IMR-90 (cell line): ENCODE data around the gene PYCARD. TPM values are rescaled to one million over a fixed set of nuclear protein-coding genes. Genes with fewer than 3 reads are reported as not detected.
A peak's percentile ranks its signal among the peaks of the same experiment; 100 is the strongest.

ENCODE experiments used
- ATAC-seq: fragments of 200-7000 bp; cut with Tn5 transposase; 2 replicates; pipeline ENCODE4 v1.9.1; 2020; ENCODE audit warnings: low read depth, mild to moderate bottlenecking, moderate library complexity
- BruUV-seq: library from RNA; stranded (reverse); fragments of 400-500 nt; replicated peaks from 2 replicates; lab custom pipeline; 2021; lab: Mats Ljungman, UMichigan
- CTCF ChIA-PET: fragments of 300-600 bp; formaldehyde crosslinking; extraction: SDS; loops from one replicate; lab custom pipeline; 2021; ENCODE audit warnings: antibody characterized with exemption; lab: Yijun Ruan, JAX
- POLR2A ChIA-PET: fragments of 300-600 bp; sonication (Branson Sonifier 250); formaldehyde crosslinking; loops from one replicate; lab custom pipeline; 2022; ENCODE audit warnings: antibody characterized with exemption; ENCODE audit not compliant: unreplicated experiment; lab: Charles Lee
- DNase-seq: peaks from one replicate; pipeline ENCODE4 v3.0.0; 2013
- H2AFZ ChIP-seq: replicated peaks from 2 replicates; pipeline ENCODE3; 2013; ENCODE audit warnings: low read length, mild to moderate bottlenecking; ENCODE audit not compliant: poor library complexity
- H2AK5ac ChIP-seq: 2 replicates; pipeline ENCODE4 v1.6.1; 2013; ENCODE audit warnings: low read depth, low read length, inconsistent platforms
- H2AK9ac ChIP-seq: replicated peaks from 2 replicates; pipeline ENCODE3; 2013; ENCODE audit warnings: mild to moderate bottlenecking, low read depth, low read length, moderate library complexity; ENCODE audit not compliant: poor library complexity
- H2BK120ac ChIP-seq: 2 replicates; pipeline ENCODE4 v1.6.1; 2013; ENCODE audit warnings: low read depth, low read length, inconsistent platforms
- H2BK15ac ChIP-seq: 3 replicates; pipeline ENCODE4 v1.6.1; 2013; ENCODE audit warnings: low read depth, low read length, inconsistent platforms
- H2BK20ac ChIP-seq: 2 replicates; pipeline ENCODE4 v1.6.1; 2013; ENCODE audit warnings: low read depth, mild to moderate bottlenecking, inconsistent platforms, low read length, moderate library complexity
- H2BK5ac ChIP-seq: 2 replicates; pipeline ENCODE4 v1.6.1; 2013; ENCODE audit warnings: mild to moderate bottlenecking, low read depth, low read length, inconsistent platforms; ENCODE audit not compliant: poor library complexity, severe bottlenecking
- H3K14ac ChIP-seq: replicated peaks from 2 replicates; pipeline ENCODE4 v1.6.1; 2013; ENCODE audit warnings: low read depth, low read length, inconsistent platforms
- H3K18ac ChIP-seq: 2 replicates; pipeline ENCODE4 v1.6.1; 2013; ENCODE audit warnings: low read depth, low read length, control low read depth
- H3K23ac ChIP-seq: 2 replicates; pipeline ENCODE4 v1.6.1; 2013; ENCODE audit warnings: low read depth, low read length, inconsistent platforms
- H3K27ac ChIP-seq: 2 replicates; pipeline ENCODE4 v1.5.1; 2013; ENCODE audit warnings: mild to moderate bottlenecking, control low read depth, low read length; ENCODE audit not compliant: insufficient read depth
- H3K27me3 ChIP-seq: 2 replicates; pipeline ENCODE4 v1.6.1; 2013; ENCODE audit warnings: low read length; ENCODE audit not compliant: control insufficient read depth, insufficient read depth
- H3K36me3 ChIP-seq: 2 replicates; pipeline ENCODE4 v1.6.1; 2013; ENCODE audit warnings: low read length, mixed read lengths; ENCODE audit not compliant: control insufficient read depth, insufficient read depth
- H3K4ac ChIP-seq: 2 replicates; pipeline ENCODE4 v1.6.1; 2013; ENCODE audit warnings: low read depth, low read length, inconsistent platforms
- H3K4me1 ChIP-seq: 2 replicates; pipeline ENCODE4 v1.6.1; 2013; ENCODE audit warnings: low read length, mixed read lengths; ENCODE audit not compliant: control insufficient read depth, insufficient read depth
- H3K4me2 ChIP-seq: 2 replicates; pipeline ENCODE4 v1.6.1; 2013; ENCODE audit warnings: low read depth, mild to moderate bottlenecking, control low read depth, low read length, moderate library complexity
- H3K4me3 ChIP-seq: 2 replicates; pipeline ENCODE4 v1.5.1; 2013; ENCODE audit warnings: low read depth, mild to moderate bottlenecking, control low read depth, low read length, moderate library complexity; ENCODE audit not compliant: insufficient read depth
- H3K56ac ChIP-seq: 2 replicates; pipeline ENCODE4 v1.6.1; 2013; ENCODE audit warnings: low read length, inconsistent platforms; ENCODE audit not compliant: insufficient read depth; ENCODE audit errors: extremely low read depth
- H3K79me1 ChIP-seq, 2 experiments: 2 replicates each; pipeline ENCODE4 v1.6.1; 2013; ENCODE audit warnings: low read length in 2 of 2, inconsistent platforms in 1 of 2, low read depth in 1 of 2
- H3K9ac ChIP-seq: 2 replicates; pipeline ENCODE4 v1.6.1; 2013; ENCODE audit warnings: low read depth, low read length, control low read depth
- H3K9me1 ChIP-seq: 2 replicates; pipeline ENCODE4 v1.6.1; 2013; ENCODE audit warnings: low read length, inconsistent platforms; ENCODE audit not compliant: insufficient read depth
- H3K9me3 ChIP-seq: 2 replicates; pipeline ENCODE4 v1.6.1; 2013; ENCODE audit warnings: low read length; ENCODE audit not compliant: control insufficient read depth, insufficient read depth
- H4K20me1 ChIP-seq: 2 replicates; pipeline ENCODE4 v1.6.1; 2013; ENCODE audit warnings: low read length, inconsistent platforms; ENCODE audit not compliant: insufficient read depth
- H4K5ac ChIP-seq: 2 replicates; pipeline ENCODE4 v1.6.1; 2013; ENCODE audit warnings: mild to moderate bottlenecking, low read depth, low read length, control low read depth
- H4K8ac ChIP-seq, 2 experiments: 2 replicates each; pipeline ENCODE4 v1.6.1; 2013; ENCODE audit warnings: low read depth in 2 of 2, low read length in 2 of 2, control low read depth in 1 of 2, inconsistent platforms in 1 of 2
- H4K91ac ChIP-seq: 2 replicates; pipeline ENCODE4 v1.6.1; 2013; ENCODE audit warnings: low read depth, low read length, inconsistent platforms; ENCODE audit not compliant: insufficient read depth
- BHLHE40 ChIP-seq: fragments of 150-350 bp; IDR thresholded peaks from 2 replicates; pipeline ENCODE4 v1.6.1; 2016; ENCODE audit warnings: mild to moderate bottlenecking, low read depth, low read length
- CHD1 ChIP-seq: IDR thresholded peaks from 2 replicates; pipeline ENCODE4 v1.6.1; 2012; ENCODE audit warnings: low read depth, low read length, improper control_type of control experiment
- FOS ChIP-seq: fragments of 150-350 bp; IDR thresholded peaks from 2 replicates; pipeline ENCODE4 v1.6.1; 2016; ENCODE audit warnings: low read depth, low read length
- MAZ ChIP-seq: IDR thresholded peaks from 2 replicates; pipeline ENCODE4 v1.6.1; 2012; ENCODE audit warnings: low read depth, mild to moderate bottlenecking, low read length, improper control_type of control experiment, moderate library complexity, borderline replicate concordance
- MXI1 ChIP-seq: IDR thresholded peaks from 2 replicates; pipeline ENCODE4 v1.6.1; 2012; ENCODE audit warnings: low read depth, mild to moderate bottlenecking, low read length, moderate library complexity, borderline replicate concordance
- RAD21 ChIP-seq: IDR thresholded peaks from 2 replicates; pipeline ENCODE4 v1.6.1; 2012; ENCODE audit warnings: low read length, improper control_type of control experiment
- WGBS, 2 experiments: methylation state at CpG; one replicate each; pipeline versions ENCODE4 v1.1.5 to v1.1.7; 2013; ENCODE audit warnings: missing lambda C conversion rate in 2 of 2; ENCODE audit not compliant: insufficient read length in 1 of 2; ENCODE audit errors: extremely low coverage in 2 of 2; 5-methylcytosine and 5-hydroxymethylcytosine counted together
- dilution Hi-C: fragments of 300-500 bp; cut with HindIII; formaldehyde crosslinking; loops from one replicate; pipeline ENCODE4 v1.14.3; 2018; ENCODE audit warnings: low sequenced_read_pairs; ENCODE audit not compliant: unreplicated experiment
- in situ Hi-C: fragments of 300-500 bp; cut with MboI; formaldehyde crosslinking; loops from 3 replicates; pipeline ENCODE4 v1.14.3; 2019; ENCODE audit warnings: low sequenced_read_pairs, inconsistent platforms, mixed read lengths
- intact Hi-C: fragments of 100-400 bp; cut with micrococcal nuclease; formaldehyde crosslinking; loops from 2 replicates; pipeline ENCODE4 v1.10.0; 2022
- polyA plus RNA-seq, 3 experiments: library from polyadenylated mRNA; depleted of rRNA; stranded (reverse); fragments of >200 nt; gene quantifications; 2 replicates each; pipeline ENCODE4 v1.2.3, GENCODE V29; 2012; ENCODE audit warnings: low replicate concordance in 1 of 3
- total RNA-seq: library from RNA; depleted of rRNA; stranded (reverse); fragments of >200 nt; gene quantifications from 2 replicates; pipeline ENCODE4 v1.2.3, GENCODE V29; 2012

PYCARD gene
- total and polyA plus RNA-seq, 2 of the 4 experiments (the other 2 are of a cell fraction), result 10.2 to 20.5 TPM

DNA sequence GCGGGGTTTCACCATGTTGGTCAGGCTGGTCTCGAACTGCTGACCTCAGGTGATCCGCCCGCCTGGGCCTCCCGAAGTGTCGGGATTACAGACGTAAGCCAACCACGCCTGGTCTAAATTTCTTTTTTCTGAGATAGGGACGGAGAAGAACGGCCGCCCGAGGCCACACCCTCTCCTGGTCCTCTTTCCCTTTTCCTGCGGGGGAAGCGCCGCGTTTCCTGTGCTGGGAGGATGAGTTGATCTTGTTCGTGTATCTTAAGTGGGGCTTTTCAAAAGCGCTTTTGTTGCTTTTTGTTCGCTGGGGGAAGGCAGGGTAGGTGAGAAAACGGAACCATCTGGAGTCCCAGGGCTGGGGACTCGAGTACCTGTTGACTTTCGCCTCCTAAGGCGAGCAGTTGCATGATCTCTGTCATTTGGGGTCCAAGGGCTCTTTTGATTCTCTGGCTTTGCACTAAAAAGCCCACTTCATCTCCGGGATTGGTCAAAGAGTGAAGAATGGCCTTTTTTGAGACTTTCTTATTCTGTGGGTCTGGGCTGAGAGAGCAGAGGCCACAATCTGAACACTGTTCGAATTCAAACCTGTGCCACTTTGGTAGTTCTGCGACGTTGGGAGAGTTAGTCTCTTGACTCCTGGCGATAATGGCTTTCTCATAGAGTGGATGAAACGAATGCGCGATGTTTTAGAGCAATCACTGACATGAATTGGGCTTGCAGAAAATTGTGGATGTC, 21.3 kb downstream of the PYCARD start:
- H3K79me1 ChIP-seq, result peaks cover 10 to 50% of the 10 kb centered on the region in 2 experiments
- no peaks in the 10 kb centered on the region for H3K27me3 ChIP-seq
- peaks cover 41% of the 10 kb centered on the region for H3K36me3 ChIP-seq
- peak overlapping the region; percentile 84 for H3K4ac ChIP-seq
- no peak overlapping the region for H2AFZ ChIP-seq
- no peak overlapping the region; a peak in 2 of 4 replicates for H4K8ac ChIP-seq
- BruUV-seq, result TSS peak; percentile 42
- CTCF ChIA-PET, result no interaction called here
- TF ChIP-seq MAZ, result no peak
- TF ChIP-seq RAD21, result no peak
- TF ChIP-seq CHD1, result no peak
- TF ChIP-seq FOS, result no peak
- no peak for TF ChIP-seq MXI1
- no peak for TF ChIP-seq BHLHE40
- DNase-seq (peak; percentile 44), ATAC-seq (no peak)
- 0 out of 2 replicates have a peak overlapping the region, but pooled peaks have one; percentile 7 for H4K91ac ChIP-seq
- peak overlapping the region; percentile 61 for H2AK5ac ChIP-seq
- peak overlapping the region; percentile 85 for H2AK9ac ChIP-seq
- H3K23ac ChIP-seq, result peak overlapping the region; percentile 73
- peak overlapping the region; percentile 96 for H3K27ac ChIP-seq
- H3K9me1 ChIP-seq, result peaks cover 7% of the 10 kb centered on the region; the same call in 1 of the 2 replicates
- no peak overlapping the region for H2BK20ac ChIP-seq
- H2BK5ac ChIP-seq, result peak overlapping the region; percentile 54
- POLR2A ChIA-PET, result interaction anchor here (0.9 to 2.0 kb wide), 2 partner anchors 25 to 39 kb away, joined by 7 to 9 read pairs; no protein-coding TSS in a partner anchor
- no peaks in the 10 kb centered on the region for H3K9me3 ChIP-seq
- H3K18ac ChIP-seq, result no peak overlapping the region
- H3K4me3 ChIP-seq, result peak overlapping the region; percentile 69
- H3K9ac ChIP-seq, result peak overlapping the region; percentile 79
- H4K20me1 ChIP-seq, result peaks cover 66% of the 10 kb centered on the region
- H3K4me2 ChIP-seq, result peak overlapping the region; percentile 81
- dilution Hi-C loops (no loop called here), in situ Hi-C loops (no loop called here), intact Hi-C loops (loop anchor here (10.0 kb wide), 1 partner anchor 694 kb away; the partner anchor contains the start of gene ZNF267)
- no peak overlapping the region for H2BK120ac ChIP-seq
- 0% methylated on average over 14 of the region's 31 CpGs; no CpG with 5 or more reads in 1 of the 2 experiments for WGBS, 2 experiments
- no peak overlapping the region for H4K5ac ChIP-seq
- peak overlapping the region; percentile 45; the same call in 1 of the 2 replicates for H3K56ac ChIP-seq
- peaks cover 6% of the 10 kb centered on the region; the same call in 1 of the 2 replicates for H3K4me1 ChIP-seq
- peak overlapping the region; percentile 84 for H3K14ac ChIP-seq
- H2BK15ac ChIP-seq, result no peak overlapping the region
